H9 (cell line): ENCODE data around the gene FRRS1. TPM values are rescaled to one million over a fixed set of nuclear protein-coding genes. Genes with fewer than 3 reads are reported as not detected.

Experiments used
- DNase-seq: peaks from one replicate; pipeline ENCODE4 v3.0.0-alpha.2; 2017
- H2AFZ ChIP-seq: one replicate; pipeline ENCODE4 v1.6.1; 2013; ENCODE audit warnings: mild to moderate bottlenecking, low read length, control low read depth, moderate library complexity
- H2AK5ac ChIP-seq: 2 replicates; pipeline ENCODE4 v1.6.1; 2013; ENCODE audit warnings: low read length, control low read depth, mixed read lengths; ENCODE audit not compliant: insufficient read length
- H2BK120ac ChIP-seq: one replicate; pipeline ENCODE4 v1.6.1; 2013; ENCODE audit warnings: low read depth, mild to moderate bottlenecking, low read length, control low read depth, inconsistent platforms; ENCODE audit not compliant: poor library complexity, severe bottlenecking
- H2BK12ac ChIP-seq: 2 replicates; pipeline ENCODE4 v1.6.1; 2013; ENCODE audit warnings: low read length, control low read depth, mixed read lengths, low read depth; ENCODE audit not compliant: insufficient read length
- H2BK15ac ChIP-seq: 2 replicates; pipeline ENCODE4 v1.6.1; 2013; ENCODE audit warnings: low read depth, low read length, control low read depth
- H2BK20ac ChIP-seq: one replicate; pipeline ENCODE4 v1.6.1; 2013; ENCODE audit warnings: low read depth, mild to moderate bottlenecking, low read length, control low read depth, inconsistent platforms; ENCODE audit not compliant: poor library complexity, severe bottlenecking
- H2BK5ac ChIP-seq: 2 replicates; pipeline ENCODE4 v1.6.1; 2013; ENCODE audit warnings: low read length, control low read depth, mixed read lengths; ENCODE audit not compliant: insufficient read length
- H3K14ac ChIP-seq: 2 replicates; pipeline ENCODE4 v1.6.1; 2013; ENCODE audit warnings: low read length, control low read depth; ENCODE audit not compliant: insufficient read depth
- H3K18ac ChIP-seq: 2 replicates; pipeline ENCODE4 v1.6.1; 2013; ENCODE audit warnings: low read depth, mild to moderate bottlenecking, mixed read lengths, low read length, control low read depth; ENCODE audit not compliant: insufficient read length
- H3K23ac ChIP-seq: 2 replicates; pipeline ENCODE4 v1.6.1; 2013; ENCODE audit warnings: low read length, control low read depth, mixed read lengths, low read depth; ENCODE audit not compliant: insufficient read length
- H3K23me2 ChIP-seq: 2 replicates; pipeline ENCODE4 v1.6.1; 2013; ENCODE audit warnings: low read depth, mild to moderate bottlenecking, mixed read lengths, low read length, control low read depth; ENCODE audit not compliant: insufficient read length, poor library complexity, severe bottlenecking
- H3K27ac ChIP-seq: 2 replicates; pipeline ENCODE4 v1.5.1; 2013; ENCODE audit warnings: low read length, control low read depth, mixed read lengths, low read depth; ENCODE audit not compliant: insufficient read length
- H3K27me3 ChIP-seq: 2 replicates; pipeline ENCODE4 v1.6.1; 2013; ENCODE audit warnings: low read length, control low read depth, inconsistent platforms; ENCODE audit not compliant: insufficient read depth
- H3K4ac ChIP-seq: 2 replicates; pipeline ENCODE4 v1.6.1; 2013; ENCODE audit warnings: low read depth, mild to moderate bottlenecking, control low read depth, inconsistent platforms, low read length, moderate library complexity
- H3K4me1 ChIP-seq: 2 replicates; pipeline ENCODE4 v1.6.1; 2013; ENCODE audit warnings: low read length, control low read depth, inconsistent platforms; ENCODE audit not compliant: insufficient read depth
- H3K4me2 ChIP-seq: 2 replicates; pipeline ENCODE4 v1.6.1; 2013; ENCODE audit warnings: low read length, control low read depth, mixed read lengths; ENCODE audit not compliant: insufficient read length, insufficient read depth
- H3K56ac ChIP-seq: 2 replicates; pipeline ENCODE4 v1.6.1; 2013; ENCODE audit warnings: low read depth, mild to moderate bottlenecking, mixed read lengths, low read length, control low read depth; ENCODE audit not compliant: insufficient read length
- H3K79me1 ChIP-seq: 2 replicates; pipeline ENCODE4 v1.6.1; 2013; ENCODE audit warnings: low read depth, mild to moderate bottlenecking, moderate library complexity, low read length, control low read depth, inconsistent platforms; ENCODE audit not compliant: insufficient read depth, poor library complexity, severe bottlenecking
- H3K79me2 ChIP-seq: 2 replicates; pipeline ENCODE4 v1.6.1; 2013; ENCODE audit warnings: low read length, control low read depth, inconsistent platforms; ENCODE audit not compliant: insufficient read depth
- H3K9ac ChIP-seq: 2 replicates; pipeline ENCODE4 v1.6.1; 2013; ENCODE audit warnings: low read length, control low read depth, mixed read lengths; ENCODE audit not compliant: insufficient read length; ENCODE audit errors: extremely low read depth
- H3K9me3 ChIP-seq: one replicate; pipeline ENCODE4 v1.6.1; 2013; ENCODE audit warnings: low read depth, low read length, inconsistent platforms; ENCODE audit not compliant: control insufficient read depth
- H3T11ph ChIP-seq: one replicate; pipeline ENCODE4 v1.6.1; 2013; ENCODE audit warnings: mild to moderate bottlenecking, low read length, control low read depth, inconsistent platforms
- H4K20me1 ChIP-seq: one replicate; pipeline ENCODE4 v1.6.1; 2013; ENCODE audit not compliant: control insufficient read depth, insufficient read length, insufficient read depth
- H4K5ac ChIP-seq: 2 replicates; pipeline ENCODE4 v1.6.1; 2013; ENCODE audit warnings: low read depth, mild to moderate bottlenecking, mixed read lengths, low read length, control low read depth; ENCODE audit not compliant: insufficient read length
- H4K8ac ChIP-seq: replicated peaks from 2 replicates; pipeline ENCODE4 v1.6.1; 2013; ENCODE audit warnings: low read length, control low read depth, mixed read lengths, low read depth; ENCODE audit not compliant: insufficient read length
- H4K91ac ChIP-seq: 2 replicates; pipeline ENCODE4 v1.6.1; 2013; ENCODE audit warnings: low read depth, mild to moderate bottlenecking, moderate library complexity, mixed read lengths, low read length, control low read depth; ENCODE audit not compliant: insufficient read length
- H3K27ac Mint-ChIP-seq, 3 experiments: 2 replicates in 2 of 3; 3 replicates in 1 of 3; pipeline ENCODE4 v1.8.0; 2020 to 2021; ENCODE audit warnings: mixed read lengths in 3 of 3, mild to moderate bottlenecking in 1 of 3, moderate library complexity in 1 of 3
- H3K27me3 Mint-ChIP-seq: 2 replicates; pipeline ENCODE4 v1.8.0; 2021; ENCODE audit warnings: low read depth, mild to moderate bottlenecking, moderate library complexity, mixed read lengths
- H3K36me3 Mint-ChIP-seq, 3 experiments: 2 replicates in 2 of 3; 3 replicates in 1 of 3; pipeline ENCODE4 v1.8.0; 2020 to 2021; ENCODE audit warnings: low read depth in 3 of 3, mixed read lengths in 3 of 3; ENCODE audit not compliant: insufficient read depth in 1 of 3
- H3K4me1 Mint-ChIP-seq, 2 experiments: 2 replicates each; pipeline ENCODE4 v1.8.0; 2020; ENCODE audit warnings: mixed read lengths in 2 of 2
- H3K4me3 Mint-ChIP-seq, 2 experiments: 2 replicates in 1 of 2; 3 replicates in 1 of 2; pipeline ENCODE4 v1.8.0; 2020 to 2021; ENCODE audit warnings: mild to moderate bottlenecking in 2 of 2, mixed read lengths in 2 of 2, moderate library complexity in 1 of 2
- H3K9me3 Mint-ChIP-seq, 2 experiments: 2 replicates in 1 of 2; 3 replicates in 1 of 2; pipeline ENCODE4 v1.8.0; 2020; ENCODE audit warnings: mild to moderate bottlenecking in 2 of 2, mixed read lengths in 2 of 2, moderate library complexity in 1 of 2
- WGBS: extraction: QIAGEN DNeasy Blood & Tissue Kit; methylation state at CpG from one replicate; pipeline ENCODE4 v1.1.7; 2013; ENCODE audit warnings: missing lambda C conversion rate, low lambda C conversion rate, mixed read lengths; ENCODE audit not compliant: insufficient read length; ENCODE audit errors: extremely low coverage; 5-methylcytosine and 5-hydroxymethylcytosine counted together
- total RNA-seq: library from RNA; stranded (reverse); gene quantifications from 2 replicates; pipeline ENCODE4 v1.2.1, GENCODE V29; 2021
- TF ChIP-seq, protein P1 (sequence below): fragments of 200-600 bp; sonication (generic); conservative IDR thresholded peaks from 3 replicates; pipeline ENCODE4 v1.8.0; 2021; ENCODE audit warnings: antibody characterized with exemption, mild to moderate bottlenecking

FRRS1 gene
- total RNA-seq, 1 experiment from 2014 or later = 5.6 TPM

- Mint-ChIP-seq H3K4me1 (peaks cover 12 to 15% of the 10 kb centered on the region in 2 experiments), H3K27me3 (no peaks in the 10 kb centered on the region), H3K36me3 (no peaks in the 10 kb centered on the region; a peak in 1 of 7 replicates), H3K4me3 (no peak overlapping the region), H3K9me3 (no peaks in the 10 kb centered on the region), H3K27ac (no peak overlapping the region)
- H3K79me1 ChIP-seq = no peaks in the 10 kb centered on the region
- H2BK120ac ChIP-seq = no peak overlapping the region
- H4K91ac ChIP-seq = no peak overlapping the region
- no peak overlapping the region for H3K9ac ChIP-seq
- no peak overlapping the region for H3K4me2 ChIP-seq
- no peak overlapping the region for H3K14ac ChIP-seq
- H3T11ph ChIP-seq = no peak overlapping the region
- no peak overlapping the region for H3K18ac ChIP-seq
- no peak overlapping the region for H2BK5ac ChIP-seq
- H3K4me1 ChIP-seq = no peaks in the 10 kb centered on the region
- H4K8ac ChIP-seq = no peak overlapping the region
- no CpG with 5 or more reads among the region's 6 CpGs for WGBS
- H3K27me3 ChIP-seq = no peaks in the 10 kb centered on the region
- H3K56ac ChIP-seq = no peak overlapping the region
- no peaks in the 10 kb centered on the region for H3K79me2 ChIP-seq
- no peak overlapping the region for H3K27ac ChIP-seq
- DNase-seq = no peak
- H3K23me2 ChIP-seq = peaks cover 3% of the 10 kb centered on the region
- no peak overlapping the region for H3K4ac ChIP-seq
- no peak overlapping the region for H3K23ac ChIP-seq
- no peaks in the 10 kb centered on the region for H3K9me3 ChIP-seq
- H2BK20ac ChIP-seq = no peak overlapping the region
- H2BK12ac ChIP-seq = no peak overlapping the region
- H4K20me1 ChIP-seq = no peaks in the 10 kb centered on the region
- H2BK15ac ChIP-seq = no peak overlapping the region
- H4K5ac ChIP-seq = no peak overlapping the region
- H2AFZ ChIP-seq = no peak overlapping the region
- TF ChIP-seq, protein P1, sequence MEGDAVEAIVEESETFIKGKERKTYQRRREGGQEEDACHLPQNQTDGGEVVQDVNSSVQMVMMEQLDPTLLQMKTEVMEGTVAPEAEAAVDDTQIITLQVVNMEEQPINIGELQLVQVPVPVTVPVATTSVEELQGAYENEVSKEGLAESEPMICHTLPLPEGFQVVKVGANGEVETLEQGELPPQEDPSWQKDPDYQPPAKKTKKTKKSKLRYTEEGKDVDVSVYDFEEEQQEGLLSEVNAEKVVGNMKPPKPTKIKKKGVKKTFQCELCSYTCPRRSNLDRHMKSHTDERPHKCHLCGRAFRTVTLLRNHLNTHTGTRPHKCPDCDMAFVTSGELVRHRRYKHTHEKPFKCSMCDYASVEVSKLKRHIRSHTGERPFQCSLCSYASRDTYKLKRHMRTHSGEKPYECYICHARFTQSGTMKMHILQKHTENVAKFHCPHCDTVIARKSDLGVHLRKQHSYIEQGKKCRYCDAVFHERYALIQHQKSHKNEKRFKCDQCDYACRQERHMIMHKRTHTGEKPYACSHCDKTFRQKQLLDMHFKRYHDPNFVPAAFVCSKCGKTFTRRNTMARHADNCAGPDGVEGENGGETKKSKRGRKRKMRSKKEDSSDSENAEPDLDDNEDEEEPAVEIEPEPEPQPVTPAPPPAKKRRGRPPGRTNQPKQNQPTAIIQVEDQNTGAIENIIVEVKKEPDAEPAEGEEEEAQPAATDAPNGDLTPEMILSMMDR = no peak
- H2AK5ac ChIP-seq = no peak overlapping the region
Measured at GRCh38 chr1:99768524-99769245, 2.2 kb upstream of the FRRS1 start.
